Activated naive CD4-positive, alpha-beta T cell treated with Interleukin-2 at 50 U/mL for 16 hours (primary cell): ENCODE results near the gene SAP30BP.

Experiments
- DNase-seq: peaks from one replicate; pipeline ENCODE4 v3.0.0-alpha.2; 2020

SAP30BP gene

GRCh38 chr17:75743625-75744206 is 76.6 kb downstream of the SAP30BP start:
- DNase-seq = no peak

DNA sequence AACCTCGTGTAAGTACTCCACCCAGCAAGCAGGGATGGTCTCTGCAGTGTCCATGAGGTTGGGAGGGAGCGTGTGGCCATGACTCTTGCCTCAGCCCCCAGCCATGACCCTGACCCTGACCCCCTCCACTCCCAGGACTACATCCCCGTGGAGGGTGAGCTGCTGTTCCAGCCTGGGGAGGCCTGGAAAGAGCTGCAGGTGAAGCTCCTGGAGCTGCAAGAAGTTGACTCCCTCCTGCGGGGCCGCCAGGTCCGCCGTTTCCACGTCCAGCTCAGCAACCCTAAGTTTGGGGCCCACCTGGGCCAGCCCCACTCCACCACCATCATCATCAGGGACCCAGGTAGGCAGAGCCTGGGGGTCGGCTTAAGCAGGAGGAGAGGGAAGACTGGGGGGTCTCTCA is 81.6 kb downstream of the SAP30BP start:
- DNase-seq = no peak

DNA sequence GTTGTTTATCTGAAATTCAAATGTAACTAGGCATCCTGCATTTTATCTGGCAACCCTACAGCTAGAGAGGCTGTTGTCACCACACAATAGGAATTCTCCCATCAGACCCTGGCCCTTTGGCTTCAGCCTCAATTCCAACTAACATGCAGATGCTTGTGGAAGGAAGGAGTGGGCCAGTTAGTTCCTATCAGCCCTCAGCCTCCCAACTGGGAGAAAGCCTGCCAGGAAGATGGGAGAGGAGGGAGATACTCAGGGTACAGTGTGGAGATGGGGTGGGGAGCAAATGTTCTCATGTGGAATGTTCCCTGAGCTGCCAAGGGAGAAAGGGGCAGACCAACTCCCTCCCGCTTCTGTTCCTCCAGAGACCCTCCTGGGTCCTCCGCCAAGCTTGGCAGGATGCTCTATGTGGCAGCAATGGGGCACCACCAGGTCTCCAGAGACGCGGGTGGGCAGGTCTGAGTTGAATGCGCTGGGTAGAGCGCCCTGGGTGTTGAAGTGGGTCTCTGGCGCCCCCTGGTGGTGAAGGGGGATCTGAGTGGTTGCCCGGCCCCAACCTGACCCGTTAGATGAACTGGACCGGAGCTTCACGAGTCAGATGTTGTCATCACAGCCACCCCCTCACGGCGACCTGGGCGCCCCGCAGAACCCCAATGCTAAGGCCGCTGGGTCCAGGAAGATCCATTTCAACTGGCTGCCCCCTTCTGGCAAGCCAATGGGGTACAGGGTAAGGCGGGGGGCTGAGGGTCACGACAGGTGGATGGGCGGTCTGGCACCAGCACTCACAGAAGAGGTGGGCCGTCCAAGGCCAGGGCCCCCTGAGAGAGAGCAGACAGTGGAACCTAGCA is 82.6 kb downstream of the SAP30BP start:
- DNase-seq = peak; percentile 88

DNA sequence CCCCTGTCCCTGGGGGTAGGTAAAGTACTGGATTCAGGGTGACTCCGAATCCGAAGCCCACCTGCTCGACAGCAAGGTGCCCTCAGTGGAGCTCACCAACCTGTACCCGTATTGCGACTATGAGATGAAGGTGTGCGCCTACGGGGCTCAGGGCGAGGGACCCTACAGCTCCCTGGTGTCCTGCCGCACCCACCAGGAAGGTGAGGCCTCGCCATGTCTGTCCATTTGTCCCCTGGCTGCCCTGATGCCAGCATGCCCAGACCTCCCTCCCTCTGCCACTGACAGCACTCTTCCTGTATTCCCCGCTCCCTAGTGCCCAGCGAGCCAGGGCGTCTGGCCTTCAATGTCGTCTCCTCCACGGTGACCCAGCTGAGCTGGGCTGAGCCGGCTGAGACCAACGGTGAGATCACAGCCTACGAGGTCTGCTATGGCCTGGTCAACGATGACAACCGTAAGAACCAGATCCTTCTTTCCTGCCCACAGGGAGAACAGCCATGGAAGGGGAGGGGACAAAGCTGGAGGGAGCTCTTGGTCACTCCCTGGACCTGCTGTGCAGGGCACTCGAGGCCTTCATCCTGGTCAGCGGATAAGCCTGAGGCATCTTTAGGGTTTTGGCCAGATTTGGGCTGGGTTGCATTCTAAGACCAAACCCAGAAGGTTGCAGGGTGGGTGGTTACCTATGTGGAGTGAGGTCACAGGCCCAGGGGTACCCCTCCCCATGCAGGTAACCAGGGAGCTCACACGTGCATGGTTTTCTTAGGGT is 83.7 kb downstream of the SAP30BP start:
- DNase-seq = no peak

- DNase-seq = no peak
Measured at GRCh38 chr17:75751676-75752404, 84.7 kb downstream of the SAP30BP start.

- no peak for DNase-seq
Measured at GRCh38 chr17:75752405-75752709, 85.2 kb downstream of the SAP30BP start.

DNA sequence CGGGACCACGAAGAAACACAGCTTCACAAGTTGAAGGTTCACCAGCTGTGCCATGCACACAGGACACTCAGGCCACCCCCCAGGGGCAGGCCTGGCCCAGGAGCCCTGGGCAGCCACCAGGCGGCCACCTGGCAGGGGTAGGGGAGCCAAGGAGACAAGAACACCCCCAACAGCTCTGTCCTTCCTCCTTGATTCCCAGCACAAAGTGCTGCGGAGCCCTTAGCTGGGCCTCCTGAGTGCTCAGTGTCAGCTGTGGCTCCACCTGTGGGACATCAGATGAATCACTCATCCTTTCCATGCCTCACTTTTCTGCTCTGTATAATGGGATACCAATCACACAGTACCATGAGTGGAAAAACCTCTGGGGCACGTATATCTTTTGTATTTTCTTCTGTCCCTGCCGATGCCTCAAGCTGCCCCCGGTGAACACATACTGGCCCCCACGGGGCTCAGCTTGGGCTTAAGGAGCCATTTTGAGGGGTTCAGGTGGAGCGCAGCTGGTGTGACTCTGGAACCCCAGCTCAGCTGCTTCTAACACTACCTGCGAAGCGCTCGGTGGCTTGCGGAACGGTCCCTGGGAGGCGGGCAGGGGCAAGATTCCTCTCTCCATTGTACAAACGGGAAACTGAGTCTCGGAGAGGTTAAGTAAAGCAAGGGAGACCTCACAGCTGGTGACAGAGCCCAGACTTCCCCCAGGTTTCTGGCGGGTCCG is 85.8 kb downstream of the SAP30BP start:
- no peak for DNase-seq

- DNase-seq = peak; percentile 73
Measured at GRCh38 chr17:75753514-75754377, 86.6 kb downstream of the SAP30BP start.

DNA sequence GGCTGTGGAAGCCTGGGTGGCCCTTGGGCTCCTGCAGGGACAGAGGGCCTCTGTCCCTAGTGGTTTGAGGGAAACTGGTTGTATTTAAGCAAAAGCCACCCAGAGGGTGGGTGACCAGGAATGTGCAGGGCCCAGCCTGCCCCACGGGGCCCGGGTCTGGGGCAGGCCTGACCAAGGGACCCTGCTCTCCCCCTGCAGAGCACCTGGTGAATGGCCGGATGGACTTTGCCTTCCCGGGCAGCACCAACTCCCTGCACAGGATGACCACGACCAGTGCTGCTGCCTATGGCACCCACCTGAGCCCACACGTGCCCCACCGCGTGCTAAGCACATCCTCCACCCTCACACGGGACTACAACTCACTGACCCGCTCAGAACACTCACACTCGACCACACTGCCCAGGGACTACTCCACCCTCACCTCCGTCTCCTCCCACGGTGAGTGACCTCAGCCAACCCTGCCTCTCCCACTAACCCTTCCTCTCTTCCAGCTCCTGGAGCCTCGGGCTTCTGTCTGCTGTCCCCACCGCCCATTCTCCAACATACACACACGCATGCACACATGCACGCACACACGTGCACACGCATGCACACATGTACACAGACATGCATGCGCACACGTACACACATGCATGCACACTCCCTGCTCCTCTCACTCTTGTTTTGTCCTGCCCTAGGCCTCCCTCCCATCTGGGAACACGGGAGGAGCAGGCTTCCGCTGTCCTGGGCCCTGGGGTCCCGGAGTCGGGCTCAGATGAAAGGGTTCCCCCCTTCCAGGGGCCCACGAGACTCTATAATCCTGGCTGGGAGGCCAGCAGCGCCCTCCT is 87.5 kb downstream of the SAP30BP start:
- DNase-seq = no peak

DNA sequence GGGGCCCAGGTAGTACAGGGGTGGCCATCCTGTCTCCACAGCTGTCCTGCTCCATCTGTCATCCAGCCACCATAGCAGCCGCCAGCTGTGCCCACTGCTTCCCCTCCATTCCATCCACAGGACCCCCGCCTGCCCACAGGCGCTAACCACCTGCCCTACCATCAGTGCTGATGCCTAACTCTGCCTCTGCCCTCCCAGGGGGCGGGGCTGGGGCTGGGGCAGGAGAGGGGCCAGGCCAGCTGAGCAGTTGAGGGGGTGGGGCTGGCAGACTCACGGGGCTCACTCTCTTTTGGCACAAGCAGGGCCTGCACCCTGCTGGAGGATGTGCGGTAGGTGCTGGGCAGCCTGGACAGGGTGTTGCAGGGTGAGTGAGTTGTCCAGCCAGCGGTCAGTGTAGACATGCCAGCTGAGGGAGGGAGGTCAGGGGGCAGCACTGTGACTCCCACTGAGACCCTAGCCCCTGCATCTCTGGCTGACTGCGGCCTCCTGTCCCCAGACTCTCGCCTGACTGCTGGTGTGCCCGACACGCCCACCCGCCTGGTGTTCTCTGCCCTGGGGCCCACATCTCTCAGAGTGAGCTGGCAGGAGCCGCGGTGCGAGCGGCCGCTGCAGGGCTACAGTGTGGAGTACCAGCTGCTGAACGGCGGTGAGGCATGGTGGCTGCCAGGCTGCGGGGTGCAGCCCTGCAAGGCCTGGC is 88.2 kb downstream of the SAP30BP start:
- no peak for DNase-seq

DNA sequence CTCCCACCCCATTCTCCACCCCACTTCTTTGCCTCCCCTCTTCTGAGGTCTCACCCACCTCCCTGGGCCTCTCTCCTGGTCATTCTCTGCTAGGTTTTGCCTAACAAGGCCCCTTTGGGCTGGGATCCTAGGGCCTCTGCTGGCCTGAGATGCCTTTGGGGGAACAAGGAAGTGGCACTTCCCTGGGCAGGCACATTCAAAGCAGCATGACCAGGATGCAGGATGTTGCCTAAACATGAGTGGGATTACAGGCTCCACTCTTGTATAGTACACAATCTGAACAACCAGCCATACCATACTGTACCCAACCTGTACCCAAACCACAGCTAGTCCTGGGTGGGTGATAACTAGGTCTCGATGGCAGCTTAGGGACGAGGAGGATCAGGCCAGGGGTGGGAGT is 88.9 kb downstream of the SAP30BP start:
- DNase-seq = no peak

GRCh38 chr17:75756451-75757085 is 89.4 kb downstream of the SAP30BP start:
- DNase-seq = no peak

DNA sequence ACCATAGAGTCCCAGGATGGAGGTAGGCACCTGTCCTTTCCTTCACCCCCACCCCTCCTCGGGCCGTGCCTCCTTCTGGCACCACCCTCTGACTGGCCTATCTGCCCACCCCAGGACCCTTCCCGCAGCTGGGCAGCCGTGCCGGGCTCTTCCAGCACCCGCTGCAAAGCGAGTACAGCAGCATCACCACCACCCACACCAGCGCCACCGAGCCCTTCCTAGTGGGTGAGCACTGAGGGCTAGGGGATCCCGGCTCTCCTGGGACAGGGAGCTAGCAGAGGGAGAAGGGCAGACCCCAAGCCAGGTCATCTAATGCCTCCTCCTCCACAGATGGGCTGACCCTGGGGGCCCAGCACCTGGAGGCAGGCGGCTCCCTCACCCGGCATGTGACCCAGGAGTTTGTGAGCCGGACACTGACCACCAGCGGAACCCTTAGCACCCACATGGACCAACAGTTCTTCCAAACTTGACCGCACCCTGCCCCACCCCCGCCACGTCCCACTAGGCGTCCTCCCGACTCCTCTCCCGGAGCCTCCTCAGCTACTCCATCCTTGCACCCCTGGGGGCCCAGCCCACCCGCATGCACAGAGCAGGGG is 90.0 kb downstream of the SAP30BP start:
- DNase-seq = no peak
